Kidney (tissue), 14 donors: ENCODE data around the gene THPO. TPM values are rescaled to one million over a fixed set of nuclear protein-coding genes. Genes with fewer than 3 reads are reported as not detected.
A peak's percentile ranks its signal among the peaks of the same experiment; 100 is the strongest.

Experiments used
- DNase-seq, 5 donors: peaks; one replicate each; pipeline ENCODE4 v3.0.0-alpha.2; 2013 to 2020
- FAIRE-seq: peaks from 2 replicates; lab custom pipeline; 2012; peaks lifted over from hg19 to GRCh38; lab: Jason Lieb, UNC
- H3K27ac ChIP-seq, 2 donors: one replicate each; pipeline ENCODE4 v1.7.0; 2013; ENCODE audit warnings: low read depth in 2 of 2, low read length in 2 of 2, inconsistent platforms in 1 of 2
- H3K27me3 ChIP-seq: one replicate; pipeline ENCODE4 v1.7.1; 2013; ENCODE audit warnings: low read length, inconsistent platforms; ENCODE audit not compliant: control insufficient read depth, insufficient read depth
- H3K36me3 ChIP-seq, 3 donors: one replicate each; pipeline versions ENCODE4 v1.7.0 to v1.7.1; 2013; ENCODE audit warnings: low read length in 3 of 3, control low read depth in 1 of 3, inconsistent platforms in 1 of 3; ENCODE audit not compliant: insufficient read depth in 3 of 3, control insufficient read depth in 2 of 3
- H3K4me1 ChIP-seq, 3 donors: one replicate each; pipeline versions ENCODE4 v1.7.0 to v1.7.1; 2013; ENCODE audit warnings: low read length in 3 of 3, inconsistent platforms in 1 of 3, low read depth in 1 of 3; ENCODE audit not compliant: control insufficient read depth in 2 of 3, insufficient read depth in 2 of 3
- H3K4me3 ChIP-seq, 3 donors: one replicate each; pipeline versions ENCODE4 v1.7.0 to v1.8.1; 2013; ENCODE audit warnings: low read length in 3 of 3, control low read depth in 1 of 3, inconsistent platforms in 1 of 3
- H3K9ac ChIP-seq, 3 donors: one replicate each; pipeline versions ENCODE4 v1.7.0 to v1.7.1; 2013; ENCODE audit warnings: low read length in 3 of 3, control low read depth in 1 of 3, inconsistent platforms in 1 of 3
- H3K9me3 ChIP-seq, 3 donors: one replicate each; pipeline versions ENCODE4 v1.7.0 to v1.7.1; 2013; ENCODE audit warnings: low read length in 3 of 3, control low read depth in 1 of 3, inconsistent platforms in 1 of 3; ENCODE audit not compliant: control insufficient read depth in 2 of 3, insufficient read depth in 1 of 3
- CTCF ChIP-seq: IDR thresholded peaks from 3 replicates; pipeline ENCODE4 v1.5.1; 2012; ENCODE audit warnings: mild to moderate bottlenecking, moderate library complexity, borderline replicate concordance; ENCODE audit not compliant: insufficient read depth; ENCODE audit errors: extremely low read depth
- intact Hi-C: fragments of 100-400 bp; cut with DNase I; formaldehyde crosslinking; loops from one replicate; pipeline ENCODE4 v1.11.1; 2022
- polyA plus RNA-seq: library from polyadenylated mRNA; stranded (reverse); fragments of 350-450 nt; fragmentation: Illumina TruSeq; extraction: RNeasy Lipid Tissue Mini Kit (QIAGEN cat#74804); gene quantifications from one replicate; pipeline ENCODE4 v1.2.3, GENCODE V29; 2014; ENCODE audit warnings: low read depth, low replicate concordance; ENCODE audit not compliant: insufficient read depth
- total RNA-seq: library from RNA; stranded (reverse); fragmentation: NEBNext Ultra II Directional; extraction: Animal tissue kit (Norgen Biotek cat#: 25700); gene quantifications from one replicate; pipeline ENCODE4 v1.2.1, GENCODE V29; 2021
- donor health status: control.
- donor health status: control.
- donor health status: control.
- donor health status: control.
- donor health status: control.
- donor health status: DM: yes; HTN: yes; CAD: no.
- donor health status: Normal renal cell carcinoma (clear cell type).

THPO gene
- total and polyA plus RNA-seq, 2 donors from 2014 or later: 0.85 to 5.7 TPM

GRCh38 chr3:184372911-184373310 is 5.1 kb downstream of the THPO start:
- no peak overlapping the region for H3K9ac ChIP-seq
- no peak for FAIRE-seq

GRCh38 chr3:184372296-184372821 is 5.6 kb downstream of the THPO start:
- intact Hi-C loops: loop anchor here (10.0 kb wide), 1 partner anchor 172 kb away; no protein-coding TSS in a partner anchor
- Histone ChIP-seq H3K27ac (no peak overlapping the region), H3K27me3 (no peaks in the 10 kb centered on the region), H3K9me3 (no peaks in the 10 kb centered on the region), H3K36me3 (peaks cover 0 to 21% (median 7%) of the 10 kb centered on the region in 3 donors), H3K4me1 (peaks cover 0 to 1% (median 0%) of the 10 kb centered on the region in 3 donors), H3K4me3 (no peak overlapping the region), H3K9ac (no peak overlapping the region)
- no peak for DNase-seq
- no peak for FAIRE-seq
- TF ChIP-seq CTCF: no peak

More at GRCh38 chr3:184372911-184373310, 5.1 kb downstream of the THPO start:
- TF ChIP-seq CTCF: no peak
- Histone ChIP-seq H3K36me3 (peaks cover 0 to 17% (median 4%) of the 10 kb centered on the region in 3 donors), H3K9me3 (no peaks in the 10 kb centered on the region), H3K27ac (no peak overlapping the region), H3K27me3 (no peaks in the 10 kb centered on the region), H3K4me1 (peaks cover 0 to 6% (median 0%) of the 10 kb centered on the region in 3 donors), H3K4me3 (no peak overlapping the region)
- intact Hi-C loops: loop anchor here (10.0 kb wide), 1 partner anchor 172 kb away; no protein-coding TSS in a partner anchor
- DNase-seq: peak in 1 of 5 donors; percentile 45

GRCh38 chr3:184371570-184372018 is 6.4 kb downstream of the THPO start:
- peak; percentile 92 for TF ChIP-seq CTCF
- Histone ChIP-seq H3K27ac (no peak overlapping the region), H3K4me3 (no peak overlapping the region), H3K9me3 (no peaks in the 10 kb centered on the region), H3K9ac (no peak overlapping the region), H3K4me1 (no peaks in the 10 kb centered on the region), H3K27me3 (no peaks in the 10 kb centered on the region), H3K36me3 (peaks cover 0 to 27% (median 8%) of the 10 kb centered on the region in 3 donors)
- FAIRE-seq: no peak
- DNase-seq: peak; percentile 82 to 92 (median 86)
- intact Hi-C loops: loop anchor here (10.0 kb wide), 1 partner anchor 173 kb away; no protein-coding TSS in a partner anchor
